SK-N-SH (cell line): ENCODE measurements around the gene NALCN. TPM values are rescaled to one million over a fixed set of nuclear protein-coding genes. Genes with fewer than 3 reads are reported as not detected.

Experiments
- CTCF ChIA-PET: fragments of 300-600, 350-600 bp; formaldehyde crosslinking; extraction: SDS; loops from one replicate; lab custom pipeline; 2021; lab: Yijun Ruan, JAX
- POLR2A ChIA-PET: fragments of 350-600 bp; sonication (Branson Sonifier 250); formaldehyde crosslinking; extraction: SDS; loops from one replicate; lab custom pipeline; 2020; ENCODE audit warnings: antibody characterized with exemption, inconsistent platforms; lab: Yijun Ruan, JAX
- DNase-seq: peaks from one replicate; pipeline ENCODE4 v3.0.0; 2012
- H2AFZ ChIP-seq: fragments of 200-600 bp; sonication (generic); 2 replicates; pipeline ENCODE4 v1.8.1; 2016; ENCODE audit warnings: antibody characterized with exemption, mild to moderate bottlenecking, low read depth
- H3F3A ChIP-seq: fragments of 200-600 bp; sonication (generic); replicated peaks from 2 replicates; pipeline ENCODE3; 2016; ENCODE audit warnings: antibody characterized with exemption, mild to moderate bottlenecking; ENCODE audit not compliant: insufficient read depth
- H3K27ac ChIP-seq, 2 experiments: fragments of 200-500 bp in 1 of 2; fragments of 200-600 bp in 1 of 2; sonication (Bioruptor generic) in 1 of 2; sonication (generic), shearing (Covaris generic) in 1 of 2; 2 replicates each; pipeline versions ENCODE4 v1.5.1 to v1.6.1; 2014 to 2016; ENCODE audit warnings: low read depth in 2 of 2, inconsistent platforms in 1 of 2, low read length in 1 of 2, mild to moderate bottlenecking in 1 of 2, mixed read lengths in 1 of 2
- H3K27me3 ChIP-seq: fragments of 200-600 bp; sonication (generic), shearing (Covaris generic); 2 replicates; pipeline ENCODE4 v1.6.1; 2016; ENCODE audit warnings: mixed run types; ENCODE audit not compliant: insufficient read depth
- H3K36me3 ChIP-seq, 2 experiments: fragments of 200-500 bp in 1 of 2; fragments of 200-600 bp in 1 of 2; sonication (Bioruptor generic) in 1 of 2; sonication (generic) in 1 of 2; replicated peaks in 1 of 2; 2 replicates each; pipeline versions ENCODE3 to v1.5.1; 2014 to 2016; ENCODE audit warnings: low read length in 1 of 2, mild to moderate bottlenecking in 1 of 2; ENCODE audit not compliant: insufficient read depth in 2 of 2, control insufficient read depth in 1 of 2
- H3K4me1 ChIP-seq, 2 experiments: fragments of 200-500 bp in 1 of 2; fragments of 200-600 bp in 1 of 2; sonication (Bioruptor generic) in 1 of 2; sonication (generic), shearing (Covaris generic) in 1 of 2; 2 replicates each; pipeline versions ENCODE4 v1.5.1 to v1.6.1; 2014 to 2016; ENCODE audit warnings: low read depth in 1 of 2, low read length in 1 of 2, mixed run types in 1 of 2; ENCODE audit not compliant: insufficient read depth in 2 of 2, control insufficient read depth in 1 of 2
- H3K4me2 ChIP-seq: fragments of 200-600 bp; sonication (generic), shearing (Covaris generic); 2 replicates; pipeline ENCODE4 v1.6.1; 2017; ENCODE audit warnings: mixed run types
- H3K4me3 ChIP-seq, 2 experiments: fragments of 200-500 bp in 1 of 2; fragments of 200-600 bp in 1 of 2; sonication (Bioruptor generic) in 1 of 2; sonication (generic), shearing (Covaris generic) in 1 of 2; 2 replicates each; pipeline versions ENCODE4 v1.5.1 to v1.8.1; 2014 to 2016; ENCODE audit warnings: low read depth in 2 of 2, inconsistent platforms in 1 of 2, low read length in 1 of 2, mild to moderate bottlenecking in 1 of 2, mixed read lengths in 1 of 2, moderate library complexity in 1 of 2
- H3K79me2 ChIP-seq: fragments of 200-600 bp; sonication (generic); 2 replicates; pipeline ENCODE4 v1.8.1; 2017; ENCODE audit warnings: mild to moderate bottlenecking; ENCODE audit not compliant: insufficient read depth
- H3K9ac ChIP-seq: fragments of 200-600 bp; sonication (generic); 2 replicates; pipeline ENCODE4 v1.6.1; 2017; ENCODE audit warnings: mixed run types
- H3K9me2 ChIP-seq: fragments of 200-600 bp; sonication (generic); 2 replicates; pipeline ENCODE4 v1.6.1; 2017; ENCODE audit warnings: mixed run types
- H3K9me3 ChIP-seq: fragments of 200-600 bp; sonication (generic); 2 replicates; pipeline ENCODE4 v1.6.1; 2017; ENCODE audit warnings: mixed run types, mild to moderate bottlenecking, moderate library complexity
- H4K20me1 ChIP-seq: fragments of 200-600 bp; sonication (generic); 2 replicates; pipeline ENCODE4 v1.6.1; 2017; ENCODE audit warnings: mild to moderate bottlenecking, mixed run types; ENCODE audit not compliant: insufficient read depth
- CHD2 ChIP-seq: fragments of 150-350 bp; IDR thresholded peaks from 2 replicates; pipeline ENCODE4 v1.6.1; 2018; ENCODE audit warnings: low read length; ENCODE audit not compliant: partially characterized antibody
- CTCF ChIP-seq: fragments of 200-600 bp; sonication (generic); IDR thresholded peaks from 2 replicates; pipeline ENCODE4 v1.6.1; 2017; ENCODE audit warnings: antibody characterized with exemption, mild to moderate bottlenecking, moderate library complexity
- GABPA ChIP-seq: IDR thresholded peaks from 2 replicates; pipeline ENCODE4 v1.4.0; 2012; ENCODE audit warnings: low read depth, mild to moderate bottlenecking
- GATA2 ChIP-seq: sonication (generic); formaldehyde crosslinking; IDR thresholded peaks from 2 replicates; pipeline ENCODE4 v1.5.0; 2020; ENCODE audit warnings: mild to moderate bottlenecking, missing genetic modification reagents
- IRF3 ChIP-seq: fragments of 150-350 bp; IDR thresholded peaks from 2 replicates; pipeline ENCODE4 v1.6.1; 2016; ENCODE audit warnings: mild to moderate bottlenecking, low read depth, low read length
- RFX5 ChIP-seq: IDR thresholded peaks from 2 replicates; pipeline ENCODE4 v1.6.1; 2012; ENCODE audit warnings: mild to moderate bottlenecking, improper control_type of control experiment, low read length
- TAF1 ChIP-seq: IDR thresholded peaks from 2 replicates; pipeline ENCODE4 v1.6.1; 2012; ENCODE audit warnings: low read depth, mild to moderate bottlenecking, low read length, moderate library complexity, borderline replicate concordance
- TCF12 ChIP-seq: IDR thresholded peaks from 2 replicates; pipeline ENCODE4 v1.4.0; 2012
- TEAD4 ChIP-seq: IDR thresholded peaks from 2 replicates; pipeline ENCODE4 v1.4.0; 2012; ENCODE audit warnings: mild to moderate bottlenecking, borderline replicate concordance; ENCODE audit not compliant: insufficient read depth
- polyA plus RNA-seq, 3 experiments: library from polyadenylated mRNA; depleted of rRNA; stranded (reverse); fragments of >200 nt; gene quantifications; 2 replicates each; pipeline ENCODE4 v1.2.3, GENCODE V29; 2012

NALCN gene
- polyA plus RNA-seq, 1 of the 3 experiments (the other 2 are of a cell fraction), result 3.0 TPM

GRCh38 chr13:101242720-101243119, 173.6 kb downstream of the NALCN start:
- no peak overlapping the region for H2AFZ ChIP-seq

GRCh38 chr13:101238555-101238954, 177.8 kb downstream of the NALCN start:
- Histone ChIP-seq H3K9me3 (no peaks in the 10 kb centered on the region), H4K20me1 (no peaks in the 10 kb centered on the region), H3K79me2 (no peaks in the 10 kb centered on the region), H3K9me2 (no peaks in the 10 kb centered on the region), H3K27me3 (no peaks in the 10 kb centered on the region), H2AFZ (no peak overlapping the region), H3K4me2 (no peak overlapping the region), H3K36me3 (no peaks in the 10 kb centered on the region), H3K4me3 (no peak overlapping the region), H3K27ac (no peak overlapping the region), H3K9ac (no peak overlapping the region), H3F3A (peaks cover 4% of the 10 kb centered on the region), H3K4me1 (no peaks in the 10 kb centered on the region)
- DNase-seq, result no peak
- TF ChIP-seq GATA2 (CRISPR knock-in tag), result no peak
- no peak for TF ChIP-seq GABPA
- no peak for TF ChIP-seq RFX5
- ChIA-PET CTCF (no interaction called here), POLR2A (no interaction called here)

More at GRCh38 chr13:101242720-101243119, 173.6 kb downstream of the NALCN start:
- peaks cover 4% of the 10 kb centered on the region for H3F3A ChIP-seq
- H3K9ac ChIP-seq, result no peak overlapping the region
- no peak for TF ChIP-seq TEAD4
- TF ChIP-seq CTCF, result no peak
- no peak for TF ChIP-seq IRF3
- TF ChIP-seq TCF12, result no peak
- TF ChIP-seq GABPA, result no peak
- TF ChIP-seq CHD2, result no peak
- TF ChIP-seq TAF1, result no peak
- no peaks in the 10 kb centered on the region for H3K9me2 ChIP-seq
- no peaks in the 10 kb centered on the region for H3K4me1 ChIP-seq
- no peak overlapping the region for H3K4me2 ChIP-seq
- H3K9me3 ChIP-seq, result no peaks in the 10 kb centered on the region
- no peak overlapping the region for H3K4me3 ChIP-seq
- no peaks in the 10 kb centered on the region for H3K79me2 ChIP-seq
- H3K27me3 ChIP-seq, result no peaks in the 10 kb centered on the region
- H3K36me3 ChIP-seq, result no peaks in the 10 kb centered on the region
- no peak for DNase-seq
- H4K20me1 ChIP-seq, result no peaks in the 10 kb centered on the region
- H3K27ac ChIP-seq, result no peak overlapping the region
- CTCF ChIA-PET, result no interaction called here
- POLR2A ChIA-PET, result no interaction called here
